Measurements from ENCODE around the gene UBA1. TPM values are rescaled to one million over a fixed set of nuclear protein-coding genes. Genes with fewer than 3 reads are reported as not detected.
A peak's percentile ranks its signal among the peaks of the same experiment; 100 is the strongest.

Gene UBA1
- polyA plus RNA-seq, 2 donors, result 111 to 126 TPM

GRCh38 chrX:47217121-47217851, 23.7 kb downstream of the UBA1 start:
- Histone ChIP-seq H3K4me1 (ENCODE audit: control insufficient read depth in 2 of 2, insufficient read depth in 2 of 2, low read length in 1 of 2) (peaks cover 0 to 13% of the 10 kb centered on the region in 2 donors), H3K27me3 (ENCODE audit: control insufficient read depth in 1 of 2, insufficient read depth in 2 of 2, low read length in 2 of 2) (no peaks in the 10 kb centered on the region), H3K36me3 (ENCODE audit: control insufficient read depth in 2 of 2, insufficient read depth in 2 of 2, low read length in 1 of 2) (peaks cover 10 to 26% of the 10 kb centered on the region in 2 donors), H3K9me3 (ENCODE audit: control insufficient read depth in 2 of 2, insufficient read depth in 1 of 2, low read depth in 1 of 2, low read length in 1 of 2) (no peaks in the 10 kb centered on the region), H3K4me3 (ENCODE audit: low read depth in 1 of 2, low read length in 2 of 2) (peak overlapping the region in 1 of 2 donors; percentile 30), H3K27ac (ENCODE audit: low read depth in 2 of 2, low read length in 1 of 2) (peak overlapping the region; percentile 94 to 97)
- 1 to 15% methylated on average over 22 of the region's 22 CpGs for WGBS, 2 donors

GRCh38 chrX:47217852-47218279, 24.2 kb downstream of the UBA1 start:
- peaks cover 9 to 23% of the 10 kb centered on the region in 2 donors for H3K36me3 ChIP-seq (ENCODE audit: control insufficient read depth in 2 of 2, insufficient read depth in 2 of 2, low read length in 1 of 2)
- H3K4me1 ChIP-seq (ENCODE audit: control insufficient read depth in 2 of 2, insufficient read depth in 2 of 2, low read length in 1 of 2), result peaks cover 0 to 13% of the 10 kb centered on the region in 2 donors
- no peaks in the 10 kb centered on the region for H3K9me3 ChIP-seq (ENCODE audit: control insufficient read depth in 2 of 2, insufficient read depth in 1 of 2, low read depth in 1 of 2, low read length in 1 of 2)
- 0 to 2% methylated on average over 31 of the region's 31 CpGs for WGBS, 2 donors
- H3K27ac ChIP-seq (ENCODE audit: low read depth in 2 of 2, low read length in 1 of 2), result peak overlapping the region; percentile 96 to 97
- peak overlapping the region; percentile 73 to 93 for H3K4me3 ChIP-seq (ENCODE audit: low read depth in 1 of 2, low read length in 2 of 2)
- no peaks in the 10 kb centered on the region for H3K27me3 ChIP-seq (ENCODE audit: control insufficient read depth in 1 of 2, insufficient read depth in 2 of 2, low read length in 2 of 2)

GRCh38 chrX:47218280-47218919, 24.8 kb downstream of the UBA1 start, which contains the start of gene CDK16:
Gene CDK16 (plus strand): TSS chrX:47218681. CDS start chrX:47223558, 4,877 bp downstream.
- peaks cover 7 to 24% of the 10 kb centered on the region in 2 donors for H3K36me3 ChIP-seq (ENCODE audit: control insufficient read depth in 2 of 2, insufficient read depth in 2 of 2, low read length in 1 of 2)
- H3K4me3 ChIP-seq (ENCODE audit: low read depth in 1 of 2, low read length in 2 of 2), result peak within 1 kb of the TSS; percentile 73 to 93
- H3K9me3 ChIP-seq (ENCODE audit: control insufficient read depth in 2 of 2, insufficient read depth in 1 of 2, low read depth in 1 of 2, low read length in 1 of 2), result no peaks in the 10 kb centered on the region
- 0 to 3% methylated on average over 46 to 61 of the region's 61 CpGs for WGBS, 2 donors
- peak within 1 kb of the TSS; percentile 96 to 97 for H3K27ac ChIP-seq (ENCODE audit: low read depth in 2 of 2, low read length in 1 of 2)
- H3K27me3 ChIP-seq (ENCODE audit: control insufficient read depth in 1 of 2, insufficient read depth in 2 of 2, low read length in 2 of 2), result no peaks in the 10 kb centered on the region
- peaks cover 0 to 13% of the 10 kb centered on the region in 2 donors for H3K4me1 ChIP-seq (ENCODE audit: control insufficient read depth in 2 of 2, insufficient read depth in 2 of 2, low read length in 1 of 2)

- peak overlapping the region; percentile 96 to 97 for H3K27ac ChIP-seq (ENCODE audit: low read depth in 2 of 2, low read length in 1 of 2)
- H3K27me3 ChIP-seq (ENCODE audit: control insufficient read depth in 1 of 2, insufficient read depth in 2 of 2, low read length in 2 of 2), result no peaks in the 10 kb centered on the region
- peak overlapping the region; percentile 73 to 93 for H3K4me3 ChIP-seq (ENCODE audit: low read depth in 1 of 2, low read length in 2 of 2)
- H3K36me3 ChIP-seq (ENCODE audit: control insufficient read depth in 2 of 2, insufficient read depth in 2 of 2, low read length in 1 of 2), result peaks cover 11 to 25% of the 10 kb centered on the region in 2 donors
- peaks cover 0 to 13% of the 10 kb centered on the region in 2 donors for H3K4me1 ChIP-seq (ENCODE audit: control insufficient read depth in 2 of 2, insufficient read depth in 2 of 2, low read length in 1 of 2)
- no peaks in the 10 kb centered on the region for H3K9me3 ChIP-seq (ENCODE audit: control insufficient read depth in 2 of 2, insufficient read depth in 1 of 2, low read depth in 1 of 2, low read length in 1 of 2)
- WGBS, 2 donors, result 1 to 13% methylated on average over 41 to 59 of the region's 60 CpGs
Observed at GRCh38 chrX:47218920-47219815, 25.5 kb downstream of the UBA1 start.

GRCh38 chrX:47221756-47222155, 28.1 kb downstream of the UBA1 start:
- Histone ChIP-seq H3K27me3 (ENCODE audit: control insufficient read depth in 1 of 2, insufficient read depth in 2 of 2, low read length in 2 of 2) (no peaks in the 10 kb centered on the region), H3K36me3 (ENCODE audit: control insufficient read depth in 2 of 2, insufficient read depth in 2 of 2, low read length in 1 of 2) (peaks cover 4 to 32% of the 10 kb centered on the region in 2 donors), H3K27ac (ENCODE audit: low read depth in 2 of 2, low read length in 1 of 2) (no peak overlapping the region), H3K4me1 (ENCODE audit: control insufficient read depth in 2 of 2, insufficient read depth in 2 of 2, low read length in 1 of 2) (peaks cover 0 to 13% of the 10 kb centered on the region in 2 donors), H3K4me3 (ENCODE audit: low read depth in 1 of 2, low read length in 2 of 2) (no peak overlapping the region), H3K9me3 (ENCODE audit: control insufficient read depth in 2 of 2, insufficient read depth in 1 of 2, low read depth in 1 of 2, low read length in 1 of 2) (no peaks in the 10 kb centered on the region)
- 61 to 63% methylated on average over 4 of the region's 4 CpGs for WGBS, 2 donors

GRCh38 chrX:47222751-47223350, 29.2 kb downstream of the UBA1 start:
- no peaks in the 10 kb centered on the region for H3K27me3 ChIP-seq (ENCODE audit: control insufficient read depth in 1 of 2, insufficient read depth in 2 of 2, low read length in 2 of 2)
- 81 to 91% methylated on average over 9 to 10 of the region's 10 CpGs for WGBS, 2 donors
- H3K27ac ChIP-seq (ENCODE audit: low read depth in 2 of 2, low read length in 1 of 2), result no peak overlapping the region
- peaks cover 4 to 36% of the 10 kb centered on the region in 2 donors for H3K36me3 ChIP-seq (ENCODE audit: control insufficient read depth in 2 of 2, insufficient read depth in 2 of 2, low read length in 1 of 2)
- H3K4me3 ChIP-seq (ENCODE audit: low read depth in 1 of 2, low read length in 2 of 2), result no peak overlapping the region
- peaks cover 0 to 13% of the 10 kb centered on the region in 2 donors for H3K4me1 ChIP-seq (ENCODE audit: control insufficient read depth in 2 of 2, insufficient read depth in 2 of 2, low read length in 1 of 2)
- no peaks in the 10 kb centered on the region for H3K9me3 ChIP-seq (ENCODE audit: control insufficient read depth in 2 of 2, insufficient read depth in 1 of 2, low read depth in 1 of 2, low read length in 1 of 2)

- no peaks in the 10 kb centered on the region for H3K9me3 ChIP-seq (ENCODE audit: control insufficient read depth in 2 of 2, insufficient read depth in 1 of 2, low read depth in 1 of 2, low read length in 1 of 2)
- H3K4me3 ChIP-seq (ENCODE audit: low read depth in 1 of 2, low read length in 2 of 2), result no peak overlapping the region
- WGBS, 2 donors, result 92 to 96% methylated on average over 12 to 13 of the region's 13 CpGs
- H3K4me1 ChIP-seq (ENCODE audit: control insufficient read depth in 2 of 2, insufficient read depth in 2 of 2, low read length in 1 of 2), result peaks cover 0 to 13% of the 10 kb centered on the region in 2 donors
- no peak overlapping the region for H3K27ac ChIP-seq (ENCODE audit: low read depth in 2 of 2, low read length in 1 of 2)
- peaks cover 4 to 39% of the 10 kb centered on the region in 2 donors for H3K36me3 ChIP-seq (ENCODE audit: control insufficient read depth in 2 of 2, insufficient read depth in 2 of 2, low read length in 1 of 2)
- no peaks in the 10 kb centered on the region for H3K27me3 ChIP-seq (ENCODE audit: control insufficient read depth in 1 of 2, insufficient read depth in 2 of 2, low read length in 2 of 2)
Observed at GRCh38 chrX:47223476-47224250, 30.0 kb downstream of the UBA1 start.

- Histone ChIP-seq H3K4me1 (ENCODE audit: control insufficient read depth in 2 of 2, insufficient read depth in 2 of 2, low read length in 1 of 2) (peaks cover 0 to 13% of the 10 kb centered on the region in 2 donors), H3K27ac (ENCODE audit: low read depth in 2 of 2, low read length in 1 of 2) (no peak overlapping the region), H3K4me3 (ENCODE audit: low read depth in 1 of 2, low read length in 2 of 2) (no peak overlapping the region), H3K27me3 (ENCODE audit: control insufficient read depth in 1 of 2, insufficient read depth in 2 of 2, low read length in 2 of 2) (no peaks in the 10 kb centered on the region), H3K9me3 (ENCODE audit: control insufficient read depth in 2 of 2, insufficient read depth in 1 of 2, low read depth in 1 of 2, low read length in 1 of 2) (no peaks in the 10 kb centered on the region), H3K36me3 (ENCODE audit: control insufficient read depth in 2 of 2, insufficient read depth in 2 of 2, low read length in 1 of 2) (peaks cover 4 to 42% of the 10 kb centered on the region in 2 donors)
- 89 to 93% methylated on average over 17 of the region's 17 CpGs for WGBS, 2 donors
Observed at GRCh38 chrX:47224266-47224895, 30.8 kb downstream of the UBA1 start.

Measured in esophagus (tissue), 2 donors.